GM19043 (cell line): ENCODE measurements around the gene OXLD1.
"Not testable (repeated sequence)": the region's sequence is repeated elsewhere in the genome, so short reads cannot be mapped to it uniquely, and the experiment has no call there.

Source experiments
- ATAC-seq: cut with Tn5 transposase; IDR thresholded peaks from one replicate; pipeline ENCODE4 v1.9.1; 2021; ENCODE audit warnings: low read depth; ENCODE audit not compliant: unreplicated experiment

Gene OXLD1

GRCh38 chr17:81621494-81622130 lies 44.8 kb downstream of the OXLD1 start:
- ATAC-seq, result no peak

GRCh38 chr17:81618307-81618706 lies 48.1 kb downstream of the OXLD1 start:
- ATAC-seq, result not testable (repeated sequence)

GRCh38 chr17:81616877-81617276 lies 49.5 kb downstream of the OXLD1 start:
- no peak for ATAC-seq

- no peak for ATAC-seq
Measured at GRCh38 chr17:81615401-81615930, 50.9 kb downstream of the OXLD1 start.
